Skeletal muscle tissue (tissue), 4 donors: ENCODE data around the gene PDE6H. TPM values are rescaled to one million over a fixed set of nuclear protein-coding genes. Genes with fewer than 3 reads are reported as not detected.

ENCODE experiments used
- H3K27ac ChIP-seq: one replicate; pipeline ENCODE4 v1.7.0; 2013; ENCODE audit warnings: mild to moderate bottlenecking, low read depth, low read length, inconsistent platforms
- H3K27me3 ChIP-seq, 3 donors: one replicate each; pipeline ENCODE4 v1.7.0; 2013; ENCODE audit warnings: low read length in 3 of 3; ENCODE audit not compliant: control insufficient read depth in 3 of 3, insufficient read depth in 3 of 3
- H3K36me3 ChIP-seq, 3 donors: one replicate each; pipeline ENCODE4 v1.7.0; 2013; ENCODE audit warnings: low read length in 3 of 3; ENCODE audit not compliant: control insufficient read depth in 3 of 3, insufficient read depth in 3 of 3
- H3K4me1 ChIP-seq, 3 donors: one replicate each; pipeline ENCODE4 v1.7.0; 2013; ENCODE audit warnings: low read length in 3 of 3, mild to moderate bottlenecking in 3 of 3; ENCODE audit not compliant: control insufficient read depth in 3 of 3, insufficient read depth in 3 of 3
- H3K4me3 ChIP-seq, 3 donors: one replicate each; pipeline ENCODE4 v1.7.0; 2013; ENCODE audit warnings: low read length in 3 of 3
- H3K9ac ChIP-seq, 3 donors: one replicate each; pipeline ENCODE4 v1.7.0; 2013; ENCODE audit warnings: low read length in 3 of 3, mild to moderate bottlenecking in 3 of 3, moderate library complexity in 2 of 3, low read depth in 1 of 3
- H3K9me3 ChIP-seq, 3 donors: one replicate each; pipeline ENCODE4 v1.7.0; 2013; ENCODE audit warnings: low read length in 3 of 3; ENCODE audit not compliant: control insufficient read depth in 3 of 3
- total RNA-seq: library from RNA; depleted of rRNA; stranded (reverse); fragments of >200 nt; gene quantifications from one replicate; pipeline ENCODE4 v1.2.3, GENCODE V29; 2014
- donor health status: Osteomylitis.

PDE6H gene
- total RNA-seq, 1 donor from 2014 or later, result not detected

DNA sequence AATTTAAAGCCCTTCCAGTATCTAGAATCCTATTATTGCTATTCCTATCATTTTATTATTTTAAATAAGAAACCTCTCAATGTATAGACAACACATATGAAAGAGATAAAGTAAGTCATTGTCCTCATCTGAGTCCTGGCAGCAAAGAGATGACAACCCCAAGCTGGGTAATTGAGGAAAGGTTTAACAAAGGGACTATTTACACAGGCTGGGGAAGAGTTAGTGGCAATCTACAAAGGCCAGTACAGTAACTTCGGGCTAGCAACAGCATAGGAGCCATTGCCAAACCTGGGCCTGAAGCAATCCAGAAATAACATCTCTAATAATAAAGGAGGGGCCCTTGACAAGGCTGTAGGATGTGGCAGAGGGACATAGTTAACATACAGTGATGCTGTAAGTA lies 11.2 kb downstream of the PDE6H start:
- H3K36me3 ChIP-seq, result no peaks in the 10 kb centered on the region
- no peaks in the 10 kb centered on the region for H3K27me3 ChIP-seq
- H3K9ac ChIP-seq, result no peak overlapping the region
- H3K27ac ChIP-seq, result no peak overlapping the region
- no peak overlapping the region for H3K4me3 ChIP-seq
- no peaks in the 10 kb centered on the region for H3K4me1 ChIP-seq
- H3K9me3 ChIP-seq, result no peaks in the 10 kb centered on the region

DNA sequence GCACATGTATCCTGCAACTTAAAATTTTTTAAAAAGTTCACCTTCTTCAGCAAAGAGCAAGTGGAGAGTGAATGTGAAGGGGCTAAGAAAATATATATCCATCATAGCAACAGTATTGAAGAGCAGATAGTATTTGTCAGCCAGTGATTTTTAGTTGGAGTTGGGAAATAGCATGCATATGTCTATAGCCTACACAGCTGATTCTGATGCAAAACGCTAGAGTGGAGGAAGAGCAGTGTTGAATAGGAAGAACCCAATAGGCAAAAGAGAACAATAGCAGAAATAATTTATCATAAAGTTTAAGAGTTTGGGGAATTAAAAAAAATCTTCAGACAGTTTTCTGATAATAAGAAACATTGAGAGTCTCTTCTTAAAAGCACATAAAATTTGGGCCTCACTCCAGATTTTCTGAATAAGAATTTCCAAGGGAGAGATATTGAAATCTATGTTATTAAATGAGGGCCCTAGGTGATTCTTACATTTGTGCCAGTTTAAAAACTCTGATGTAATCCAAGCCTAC lies 12.0 kb downstream of the PDE6H start:
- no peaks in the 10 kb centered on the region for H3K4me1 ChIP-seq
- no peak overlapping the region for H3K27ac ChIP-seq
- H3K27me3 ChIP-seq, result no peaks in the 10 kb centered on the region
- peaks cover 0 to 3% (median 0%) of the 10 kb centered on the region in 3 donors for H3K9me3 ChIP-seq
- no peak overlapping the region for H3K9ac ChIP-seq
- no peaks in the 10 kb centered on the region for H3K36me3 ChIP-seq
- no peak overlapping the region for H3K4me3 ChIP-seq

DNA sequence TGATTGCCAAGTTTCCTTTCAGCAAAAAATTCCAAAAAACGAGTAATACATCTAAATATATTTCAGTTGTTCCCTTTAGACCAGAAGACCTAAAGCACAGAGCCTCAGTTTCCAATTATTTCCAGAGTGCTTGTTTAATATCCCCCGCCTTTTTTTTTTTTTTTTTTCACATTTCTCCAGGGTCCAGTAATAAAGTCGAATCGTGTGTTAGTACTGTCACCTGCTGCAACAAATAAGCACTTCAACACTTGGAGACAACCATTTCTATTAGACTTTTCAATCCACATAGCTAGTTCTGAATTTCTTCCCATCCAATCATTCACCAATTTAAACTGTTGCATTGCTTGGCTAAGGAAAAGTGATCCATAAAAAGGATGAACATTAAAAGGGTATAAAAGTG lies 13.6 kb downstream of the PDE6H start:
- no peak overlapping the region for H3K4me3 ChIP-seq
- no peaks in the 10 kb centered on the region for H3K27me3 ChIP-seq
- no peaks in the 10 kb centered on the region for H3K36me3 ChIP-seq
- H3K9ac ChIP-seq, result no peak overlapping the region
- peaks cover 0 to 3% (median 0%) of the 10 kb centered on the region in 3 donors for H3K9me3 ChIP-seq
- no peaks in the 10 kb centered on the region for H3K4me1 ChIP-seq
- H3K27ac ChIP-seq, result no peak overlapping the region

DNA sequence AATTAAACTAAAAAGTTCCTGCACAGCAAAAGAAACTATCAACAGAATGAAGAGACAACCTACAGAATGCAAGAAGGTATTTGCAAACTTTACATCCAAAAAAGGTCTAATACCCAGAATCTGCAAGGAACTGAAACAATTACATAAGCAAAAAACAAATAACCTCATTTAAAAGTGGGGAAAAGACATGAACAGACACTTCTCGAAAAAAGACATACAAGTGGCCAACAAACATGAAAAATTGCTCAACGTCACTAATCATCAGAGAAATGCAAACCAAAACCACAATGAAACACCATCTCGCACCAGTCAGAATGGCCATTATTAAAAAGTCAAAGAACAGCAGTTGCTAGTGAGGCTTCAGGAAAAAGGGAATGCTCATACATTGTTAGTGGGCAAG lies 15.2 kb downstream of the PDE6H start:
- no peaks in the 10 kb centered on the region for H3K27me3 ChIP-seq
- peaks cover 0 to 3% (median 0%) of the 10 kb centered on the region in 3 donors for H3K9me3 ChIP-seq
- H3K4me3 ChIP-seq, result no peak overlapping the region
- no peaks in the 10 kb centered on the region for H3K36me3 ChIP-seq
- H3K9ac ChIP-seq, result no peak overlapping the region
- no peak overlapping the region for H3K27ac ChIP-seq
- no peaks in the 10 kb centered on the region for H3K4me1 ChIP-seq

DNA sequence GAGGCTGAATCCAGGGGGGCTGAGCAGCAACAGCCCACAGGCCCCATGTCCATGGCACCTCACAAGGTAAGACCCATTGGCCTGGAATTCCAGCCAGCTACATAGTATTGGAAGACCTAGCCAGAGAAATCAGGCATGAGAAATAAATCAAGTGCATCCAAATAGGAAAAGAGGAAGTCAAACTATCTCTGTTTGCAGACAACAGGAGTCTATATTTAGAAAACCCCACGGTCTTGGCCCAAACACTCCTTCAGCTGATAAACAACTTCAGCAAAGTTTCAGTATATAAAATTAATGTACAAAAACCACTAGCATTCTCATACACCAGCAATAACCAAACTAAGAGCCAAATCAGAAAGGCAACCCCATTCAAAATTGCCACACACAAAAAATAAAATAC lies 16.9 kb downstream of the PDE6H start:
- H3K9me3 ChIP-seq, result peaks cover 0 to 3% (median 0%) of the 10 kb centered on the region in 3 donors
- H3K36me3 ChIP-seq, result no peaks in the 10 kb centered on the region
- H3K27ac ChIP-seq, result no peak overlapping the region
- no peaks in the 10 kb centered on the region for H3K4me1 ChIP-seq
- H3K9ac ChIP-seq, result no peak overlapping the region
- H3K4me3 ChIP-seq, result no peak overlapping the region
- no peaks in the 10 kb centered on the region for H3K27me3 ChIP-seq

DNA sequence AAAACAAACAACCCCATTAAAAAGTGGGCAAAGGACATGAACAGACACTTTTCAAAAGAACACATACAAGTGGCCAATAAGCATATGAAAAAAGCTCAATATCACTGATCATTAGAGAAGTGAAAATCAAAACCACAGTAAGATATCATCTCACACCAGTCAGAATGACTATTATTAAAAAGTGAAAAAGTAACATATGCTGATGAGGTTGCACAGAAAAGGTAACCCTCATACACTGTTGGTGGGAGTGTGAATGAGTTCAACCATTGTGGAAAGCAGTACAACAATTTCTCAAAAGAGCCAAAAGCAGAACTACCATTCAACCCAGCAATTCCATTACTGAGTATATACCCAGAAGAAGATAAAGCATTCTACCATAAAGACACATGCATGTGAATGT lies 18.2 kb downstream of the PDE6H start:
- Histone ChIP-seq H3K9me3 (peaks cover 0 to 3% (median 0%) of the 10 kb centered on the region in 3 donors), H3K36me3 (no peaks in the 10 kb centered on the region), H3K4me1 (peaks cover 0 to 2% (median 0%) of the 10 kb centered on the region in 3 donors), H3K9ac (no peak overlapping the region), H3K4me3 (no peak overlapping the region), H3K27ac (no peak overlapping the region), H3K27me3 (no peaks in the 10 kb centered on the region)

DNA sequence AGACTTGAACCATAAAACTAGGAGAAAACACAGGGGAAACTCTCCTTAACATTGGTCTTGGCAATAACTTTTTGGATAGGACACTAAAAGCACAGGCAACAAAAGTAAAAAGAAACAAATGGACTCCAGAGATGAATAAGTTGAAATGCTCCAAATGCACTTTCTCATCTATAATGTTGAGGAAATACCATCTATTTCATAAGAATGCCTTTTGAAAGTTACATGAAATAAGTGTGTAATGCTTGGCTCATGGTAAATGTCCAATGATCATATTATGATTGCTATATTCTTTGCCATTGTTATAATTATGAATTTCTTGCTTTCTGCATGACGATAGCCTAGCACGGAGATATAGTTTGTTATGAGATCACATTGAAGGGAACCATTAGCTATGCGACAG lies 19.8 kb downstream of the PDE6H start:
- Histone ChIP-seq H3K9me3 (peaks cover 0 to 3% (median 0%) of the 10 kb centered on the region in 3 donors), H3K27ac (no peak overlapping the region), H3K36me3 (no peaks in the 10 kb centered on the region), H3K27me3 (no peaks in the 10 kb centered on the region), H3K4me3 (no peak overlapping the region), H3K4me1 (peaks cover 0 to 2% (median 0%) of the 10 kb centered on the region in 3 donors), H3K9ac (no peak overlapping the region)

DNA sequence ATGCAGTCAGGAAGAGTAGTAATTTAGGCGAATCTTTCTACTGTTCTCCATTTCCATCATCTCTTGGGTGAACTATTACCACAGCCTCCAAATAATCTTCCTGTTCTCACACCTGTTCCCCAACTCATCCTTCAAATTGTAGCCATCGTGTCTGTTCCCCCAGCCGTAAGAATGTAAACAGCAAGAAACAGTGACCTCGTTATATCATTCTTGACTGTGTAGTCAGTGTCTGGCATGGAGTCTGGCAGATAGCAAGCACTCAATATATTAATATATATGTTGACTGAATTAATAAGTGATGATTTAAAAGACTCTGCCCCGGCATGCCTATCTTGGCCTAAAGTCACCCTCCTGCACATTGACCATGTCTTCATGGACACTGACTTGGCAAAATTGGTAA lies 20.3 kb downstream of the PDE6H start:
- Histone ChIP-seq H3K27ac (no peak overlapping the region), H3K4me3 (no peak overlapping the region), H3K9me3 (peaks cover 0 to 3% (median 0%) of the 10 kb centered on the region in 3 donors), H3K36me3 (no peaks in the 10 kb centered on the region), H3K9ac (no peak overlapping the region), H3K4me1 (peaks cover 0 to 2% (median 0%) of the 10 kb centered on the region in 3 donors), H3K27me3 (no peaks in the 10 kb centered on the region)

DNA sequence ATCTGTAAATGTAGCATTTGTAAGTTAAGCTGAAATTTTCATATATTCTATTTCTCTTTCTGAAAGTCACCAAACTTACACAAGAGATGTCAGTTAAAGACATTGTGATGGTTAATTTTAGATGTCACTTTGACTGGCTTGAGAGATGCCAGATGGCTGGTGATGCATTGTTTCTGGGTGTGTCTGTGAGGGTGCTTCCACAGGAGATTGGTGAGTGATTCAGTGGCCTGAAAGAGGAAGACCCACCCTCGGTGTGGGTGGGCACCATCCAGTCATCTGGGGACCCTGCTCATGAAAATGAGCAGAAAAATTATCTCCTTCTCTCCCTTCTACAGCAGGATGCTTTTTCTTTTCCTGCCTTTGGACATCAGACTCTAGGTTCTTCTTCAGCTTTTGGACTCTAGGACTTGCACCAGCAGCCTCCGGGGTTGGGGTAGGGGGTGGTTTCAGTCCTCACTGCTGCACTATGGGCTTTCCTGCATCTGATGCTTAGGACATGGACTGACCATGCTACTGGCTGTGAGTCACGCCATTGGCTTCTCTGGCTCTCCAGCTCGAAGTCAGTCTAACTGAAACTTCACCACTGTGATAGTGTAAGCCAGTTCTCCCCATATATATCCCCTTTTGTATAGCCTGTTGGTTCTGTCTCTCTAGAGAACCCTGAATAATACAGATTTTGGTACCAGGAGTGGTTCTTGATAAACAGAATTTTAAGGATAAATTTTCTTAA lies 20.9 kb downstream of the PDE6H start:
- no peak overlapping the region for H3K4me3 ChIP-seq
- H3K36me3 ChIP-seq, result no peaks in the 10 kb centered on the region
- H3K9ac ChIP-seq, result no peak overlapping the region
- peaks cover 0 to 2% (median 0%) of the 10 kb centered on the region in 3 donors for H3K4me1 ChIP-seq
- peaks cover 0 to 3% (median 0%) of the 10 kb centered on the region in 3 donors for H3K9me3 ChIP-seq
- no peaks in the 10 kb centered on the region for H3K27me3 ChIP-seq
- H3K27ac ChIP-seq, result no peak overlapping the region

DNA sequence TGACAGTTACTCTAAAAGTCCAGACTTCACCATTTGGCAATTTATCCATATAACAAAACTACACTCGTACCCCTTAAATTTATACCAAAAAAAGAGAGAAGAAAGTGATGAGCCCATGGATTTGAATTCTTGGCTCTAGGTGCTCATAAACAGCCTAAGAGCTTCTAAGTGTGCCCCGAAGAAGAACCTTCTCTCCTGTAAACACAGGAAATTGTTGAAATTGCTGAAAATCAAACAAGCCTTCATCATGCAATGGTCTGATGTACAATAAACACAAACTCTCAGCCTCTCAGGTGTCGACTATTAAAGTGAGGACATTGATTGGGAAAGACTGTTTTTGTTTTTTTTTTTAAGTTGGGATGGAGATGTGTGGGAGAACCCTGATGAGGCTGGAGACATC lies 21.8 kb downstream of the PDE6H start:
- Histone ChIP-seq H3K36me3 (no peaks in the 10 kb centered on the region), H3K4me1 (peaks cover 0 to 2% (median 0%) of the 10 kb centered on the region in 3 donors), H3K4me3 (no peak overlapping the region), H3K27ac (no peak overlapping the region), H3K9ac (no peak overlapping the region), H3K9me3 (no peaks in the 10 kb centered on the region), H3K27me3 (no peaks in the 10 kb centered on the region)
